Stimulated activated CD4-positive, alpha-beta T cell treated with anti-CD3 and anti-CD28 coated beads, Interleukin-4, amount 100 ng/mL, for 24 hours (primary cell): ENCODE data around the gene SLC2A6.

ENCODE experiments used
- DNase-seq: peaks from one replicate; pipeline ENCODE4 v3.0.0-alpha.2; 2020

SLC2A6 gene

GRCh38 chr9:133478851-133479711 lies at the start of gene SLC2A6:
TSS of gene SLC2A6 (minus strand) at chr9:133479099. CDS start at chr9:133479059, 40 bp downstream.
- DNase-seq = peak; percentile 83

GRCh38 chr9:133528001-133528875 lies 49.3 kb upstream of the SLC2A6 start:
- no peak for DNase-seq

GRCh38 chr9:133527444-133527920 lies 48.6 kb upstream of the SLC2A6 start:
- DNase-seq = no peak

- no peak for DNase-seq
Observed at GRCh38 chr9:133526721-133527321, 47.9 kb upstream of the SLC2A6 start.

GRCh38 chr9:133525677-133526076 lies 46.8 kb upstream of the SLC2A6 start:
- no peak for DNase-seq

- no peak for DNase-seq
Observed at GRCh38 chr9:133524679-133525228, 45.9 kb upstream of the SLC2A6 start, which contains the start of gene MYMK. TSS of gene MYMK (minus strand) at chr9:133524959. CDS start at chr9:133524844, 115 bp downstream.

GRCh38 chr9:133524146-133524545 lies 45.2 kb upstream of the SLC2A6 start:
- DNase-seq = no peak

- no peak for DNase-seq
Observed at GRCh38 chr9:133523106-133523505, 44.2 kb upstream of the SLC2A6 start.

- no peak for DNase-seq
Observed at GRCh38 chr9:133522073-133522910, 43.4 kb upstream of the SLC2A6 start.

- DNase-seq = no peak
Observed at GRCh38 chr9:133521122-133522072, 42.5 kb upstream of the SLC2A6 start.

- no peak for DNase-seq
Observed at GRCh38 chr9:133520121-133520835, 41.4 kb upstream of the SLC2A6 start.

- no peak for DNase-seq
Observed at GRCh38 chr9:133519693-133520092, 40.8 kb upstream of the SLC2A6 start.

GRCh38 chr9:133518706-133519449 lies 40.0 kb upstream of the SLC2A6 start:
- DNase-seq = no peak

GRCh38 chr9:133518200-133518599 lies 39.3 kb upstream of the SLC2A6 start:
- DNase-seq = no peak

- no peak for DNase-seq
Observed at GRCh38 chr9:133517711-133518110, 38.8 kb upstream of the SLC2A6 start.

- no peak for DNase-seq
Observed at GRCh38 chr9:133516961-133517350, 38.1 kb upstream of the SLC2A6 start.

- no peak for DNase-seq
Observed at GRCh38 chr9:133516256-133516960, 37.5 kb upstream of the SLC2A6 start.

GRCh38 chr9:133515615-133516255 lies 36.8 kb upstream of the SLC2A6 start:
- no peak for DNase-seq
